PC-3 (cell line): Measurements from ENCODE around the gene UHMK1. TPM values are rescaled to one million over a fixed set of nuclear protein-coding genes. Genes with fewer than 3 reads are reported as not detected.

ENCODE experiments used
- ATAC-seq: fragments of 200-7000 bp; cut with Tn5 transposase; 2 replicates; pipeline ENCODE4 v1.9.1; 2020; ENCODE audit warnings: mild to moderate bottlenecking, moderate library complexity
- BruUV-seq: library from RNA; stranded (reverse); fragments of 400-500 nt; replicated peaks from 2 replicates; lab custom pipeline; 2021; lab: Mats Ljungman, UMichigan
- CTCF ChIA-PET: fragments of 300-600 bp; sonication (Branson Sonifier 250); formaldehyde crosslinking; loops from one replicate; lab custom pipeline; 2022; ENCODE audit warnings: antibody characterized with exemption; lab: Charles Lee
- POLR2A ChIA-PET: fragments of 300-600 bp; sonication (Branson Sonifier 250); formaldehyde crosslinking; loops from one replicate; lab custom pipeline; 2022; ENCODE audit warnings: antibody characterized with exemption; ENCODE audit not compliant: unreplicated experiment; lab: Charles Lee
- DNase-seq: peaks from one replicate; pipeline ENCODE4 v3.0.0-alpha.2; 2015
- H2AFZ ChIP-seq: fragments of 300-600 bp; sonication (generic); 2 replicates; pipeline ENCODE4 v1.6.0; 2016; ENCODE audit warnings: antibody characterized with exemption, low read length
- H3F3A ChIP-seq: fragments of 300-600 bp; sonication (generic); one replicate; pipeline ENCODE4 v1.6.0; 2017; ENCODE audit warnings: antibody characterized with exemption, low read length, control low read depth, mild to moderate bottlenecking; ENCODE audit not compliant: unreplicated experiment
- H3K27ac ChIP-seq: fragments of 300-600 bp; sonication (generic); 2 replicates; pipeline ENCODE4 v1.5.1; 2016; ENCODE audit warnings: mild to moderate bottlenecking, low read length
- H3K27me3 ChIP-seq: fragments of 300-600 bp; sonication (generic); 2 replicates; pipeline ENCODE4 v1.6.1; 2016; ENCODE audit warnings: low read length, mixed read lengths
- H3K36me3 ChIP-seq: fragments of 300-600 bp; sonication (generic); 2 replicates; pipeline ENCODE4 v1.6.1; 2016; ENCODE audit warnings: low read depth, mixed run types, low read length, mixed read lengths
- H3K4me1 ChIP-seq: fragments of 300-600 bp; sonication (generic); 2 replicates; pipeline ENCODE4 v1.5.1; 2016; ENCODE audit warnings: low read length; ENCODE audit not compliant: insufficient read depth
- H3K4me2 ChIP-seq: fragments of 300-600 bp; sonication (generic); 2 replicates; pipeline ENCODE4 v1.6.0; 2016; ENCODE audit warnings: low read length
- H3K4me3 ChIP-seq: fragments of 300-600 bp; sonication (generic); 2 replicates; pipeline ENCODE4 v1.5.1; 2016; ENCODE audit warnings: mild to moderate bottlenecking, low read length, mixed read lengths
- H3K79me2 ChIP-seq: fragments of 300-600 bp; sonication (generic); 2 replicates; pipeline ENCODE4 v1.6.1; 2017; ENCODE audit warnings: low read length, mixed read lengths
- H3K9ac ChIP-seq: fragments of 300-600 bp; sonication (generic); 2 replicates; pipeline ENCODE4 v1.6.0; 2016; ENCODE audit warnings: mild to moderate bottlenecking, low read length
- H3K9me2 ChIP-seq: fragments of 300-600 bp; sonication (generic); replicated peaks from 2 replicates; pipeline ENCODE4 v1.6.1; 2016; ENCODE audit warnings: mixed run types, low read length, mixed read lengths
- H3K9me3 ChIP-seq: fragments of 300-600 bp; sonication (generic); 2 replicates; pipeline ENCODE4 v1.6.1; 2016; ENCODE audit warnings: low read length, mixed read lengths
- H4K20me1 ChIP-seq: fragments of 300-600 bp; sonication (generic); 2 replicates; pipeline ENCODE4 v1.6.1; 2016; ENCODE audit warnings: low read length, mixed read lengths
- EZH2 ChIP-seq: fragments of 300-600 bp; sonication (generic); IDR thresholded peaks from one replicate; pipeline ENCODE4 v1.6.1; 2017; ENCODE audit warnings: antibody characterized with exemption, mild to moderate bottlenecking, low read length; ENCODE audit not compliant: unreplicated experiment
- EZH2phosphoT487 ChIP-seq: fragments of 300-600 bp; sonication (generic); IDR thresholded peaks from 2 replicates; pipeline ENCODE4 v1.6.1; 2018; ENCODE audit warnings: mild to moderate bottlenecking, antibody characterized with exemption, low read length, borderline replicate concordance
- intact Hi-C: fragments of 100-400 bp; cut with micrococcal nuclease; formaldehyde crosslinking; loops from 2 replicates; pipeline ENCODE4 v1.9.0; 2023
- total RNA-seq: library from RNA; depleted of rRNA; stranded (reverse); fragments of >200 nt; gene quantifications from 2 replicates; pipeline ENCODE4 v1.2.3, GENCODE V29; 2014
- TF ChIP-seq, protein P1 (sequence below): fragments of 300-600 bp; sonication (generic); conservative IDR thresholded peaks from 2 replicates; pipeline ENCODE4 v1.5.1; 2017; ENCODE audit warnings: antibody characterized with exemption, low read depth, mild to moderate bottlenecking, low read length

UHMK1 gene
- total RNA-seq, 1 experiment from 2014 or later = 69.4 TPM

DNA sequence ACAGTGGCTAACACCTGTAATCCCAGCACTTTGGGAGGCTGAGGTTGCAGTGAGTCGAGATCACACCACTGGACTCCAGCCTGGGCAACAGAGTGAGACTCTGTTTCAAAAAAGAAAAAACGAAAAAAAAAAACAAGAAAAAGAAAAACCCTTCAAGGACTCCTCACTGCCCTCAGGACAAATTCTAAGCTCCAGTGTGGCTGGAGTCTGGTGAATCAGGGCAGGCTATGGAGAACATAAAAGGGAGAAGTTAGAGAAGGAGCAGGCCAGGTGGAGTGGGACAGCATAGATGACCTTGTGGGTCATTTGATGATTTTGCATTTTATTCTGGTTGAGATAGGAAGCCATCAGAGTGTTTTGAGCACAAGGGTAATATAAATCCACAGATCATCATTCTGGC lies 51.4 kb downstream of the UHMK1 start:
- no TSS peak for BruUV-seq
- Histone ChIP-seq H3K9me3 (no peaks in the 10 kb centered on the region), H2AFZ (0 out of 2 replicates have a peak overlapping the region, but pooled peaks have one; percentile 0), H3K4me2 (no peak overlapping the region), H3K27ac (no peak overlapping the region), H3K27me3 (no peaks in the 10 kb centered on the region), H4K20me1 (no peaks in the 10 kb centered on the region), H3K9me2 (0 out of 2 replicates have a peak, but pooled peaks cover 3% of the 10 kb centered on the region), H3F3A (no peaks in the 10 kb centered on the region), H3K4me3 (no peak overlapping the region), H3K36me3 (no peaks in the 10 kb centered on the region), H3K4me1 (peaks cover 18% of the 10 kb centered on the region), H3K9ac (no peak overlapping the region), H3K79me2 (no peaks in the 10 kb centered on the region)
- DNase-seq (no peak), ATAC-seq (no peak)
- ChIA-PET POLR2A (no interaction called here), CTCF (no interaction called here)
- TF ChIP-seq EZH2phosphoT487 (no peak), EZH2 (no peak)
- TF ChIP-seq, protein P1, sequence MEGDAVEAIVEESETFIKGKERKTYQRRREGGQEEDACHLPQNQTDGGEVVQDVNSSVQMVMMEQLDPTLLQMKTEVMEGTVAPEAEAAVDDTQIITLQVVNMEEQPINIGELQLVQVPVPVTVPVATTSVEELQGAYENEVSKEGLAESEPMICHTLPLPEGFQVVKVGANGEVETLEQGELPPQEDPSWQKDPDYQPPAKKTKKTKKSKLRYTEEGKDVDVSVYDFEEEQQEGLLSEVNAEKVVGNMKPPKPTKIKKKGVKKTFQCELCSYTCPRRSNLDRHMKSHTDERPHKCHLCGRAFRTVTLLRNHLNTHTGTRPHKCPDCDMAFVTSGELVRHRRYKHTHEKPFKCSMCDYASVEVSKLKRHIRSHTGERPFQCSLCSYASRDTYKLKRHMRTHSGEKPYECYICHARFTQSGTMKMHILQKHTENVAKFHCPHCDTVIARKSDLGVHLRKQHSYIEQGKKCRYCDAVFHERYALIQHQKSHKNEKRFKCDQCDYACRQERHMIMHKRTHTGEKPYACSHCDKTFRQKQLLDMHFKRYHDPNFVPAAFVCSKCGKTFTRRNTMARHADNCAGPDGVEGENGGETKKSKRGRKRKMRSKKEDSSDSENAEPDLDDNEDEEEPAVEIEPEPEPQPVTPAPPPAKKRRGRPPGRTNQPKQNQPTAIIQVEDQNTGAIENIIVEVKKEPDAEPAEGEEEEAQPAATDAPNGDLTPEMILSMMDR = no peak
- intact Hi-C loops = no loop called here

DNA sequence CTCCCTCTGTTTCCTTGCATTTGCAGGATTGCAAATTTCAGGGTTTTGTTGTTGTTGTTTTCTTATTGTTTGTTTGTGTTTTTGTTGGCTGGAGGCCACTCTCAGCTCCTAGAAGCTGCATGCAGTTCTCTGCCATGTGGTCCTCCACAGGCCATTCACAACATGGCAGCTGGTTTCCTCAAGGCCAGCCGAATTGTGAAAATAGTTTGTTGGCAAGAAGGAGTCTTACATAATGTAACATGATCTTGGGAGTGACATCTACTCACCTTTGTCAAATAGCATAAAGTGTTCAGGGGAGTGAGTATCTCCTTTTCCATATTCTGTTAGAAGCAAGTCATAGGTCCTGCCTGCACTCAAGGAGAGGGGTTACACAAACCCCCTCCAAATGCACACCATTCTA lies 53.3 kb downstream of the UHMK1 start:
- CTCF ChIA-PET = no interaction called here
- POLR2A ChIA-PET = no interaction called here

More for the DNA sequence above, 53.3 kb downstream of the UHMK1 start:
- no peaks in the 10 kb centered on the region for H3K9me3 ChIP-seq
- peaks cover 18% of the 10 kb centered on the region for H3K4me1 ChIP-seq
- no peaks in the 10 kb centered on the region for H4K20me1 ChIP-seq
- DNase-seq (peak; percentile 51), ATAC-seq (peak; percentile 79)
- no peaks in the 10 kb centered on the region for H3K79me2 ChIP-seq
- TF ChIP-seq, protein P1 = no peak
- TF ChIP-seq EZH2phosphoT487 (no peak), EZH2 (no peak)
- no peak overlapping the region for H3K4me3 ChIP-seq
- no peaks in the 10 kb centered on the region for H3K27me3 ChIP-seq
- 0 out of 2 replicates have a peak, but pooled peaks cover 3% of the 10 kb centered on the region for H3K9me2 ChIP-seq
- intact Hi-C loops = no loop called here
- no peaks in the 10 kb centered on the region for H3F3A ChIP-seq
- no TSS peak for BruUV-seq
- peak overlapping the region; percentile 81 for H2AFZ ChIP-seq
- H3K36me3 ChIP-seq = no peaks in the 10 kb centered on the region
- 0 out of 2 replicates have a peak overlapping the region, but pooled peaks have one; percentile 12 for H3K4me2 ChIP-seq
- H3K27ac ChIP-seq = no peak overlapping the region
- no peak overlapping the region for H3K9ac ChIP-seq
